Gastrocnemius medialis (tissue), 4 donors: ENCODE data around the gene ZNF23.

Experiments
- CTCF ChIP-seq, 5 experiments: fragments of 450-650 bp in 3 of 5; fragments of 200-600 bp in 2 of 5; sonication (generic) in 2 of 5; IDR thresholded peaks in 4 of 5; conservative IDR thresholded peaks in 1 of 5; 1 replicate in 4 of 5; 2 replicates in 1 of 5; pipeline ENCODE4 v1.5.1; 2016 to 2019; ENCODE audit warnings: antibody characterized with exemption in 5 of 5, mild to moderate bottlenecking in 3 of 5, moderate library complexity in 3 of 5
- POLR2A ChIP-seq, 2 donors: fragments of 450-650 bp; IDR thresholded peaks; one replicate each; pipeline ENCODE4 v1.6.1; 2017; ENCODE audit warnings: antibody characterized with exemption in 2 of 2, mild to moderate bottlenecking in 2 of 2, moderate library complexity in 2 of 2

GRCh38 chr16:71404364-71404763 is 57.7 kb downstream of the ZNF23 start:
- TF ChIP-seq CTCF (IDR thresholded peaks at IDR 0.05 in 4 of 5, conservative IDR thresholded peaks at IDR 0.05 in 1 of 5) (no peak), POLR2A (IDR thresholded peaks at IDR 0.05) (no peak)
